Spleen (tissue), 13 donors: ENCODE data around the gene TBC1D25. TPM values are rescaled to one million over a fixed set of nuclear protein-coding genes. Genes with fewer than 3 reads are reported as not detected.
A peak's percentile ranks its signal among the peaks of the same experiment; 100 is the strongest.

Experiments used
- DNase-seq: peaks from one replicate; pipeline ENCODE4 v3.0.0-alpha.2; 2020
- H3K27ac ChIP-seq, 8 donors: fragments of 200-600 bp; sonication (generic) in 7 of 8; 1 replicate in 4 of 8; 2 replicates in 4 of 8; pipeline versions ENCODE4 v1.5.0 to v1.8.0; 2016 to 2021; ENCODE audit warnings: inconsistent platforms in 4 of 8, mild to moderate bottlenecking in 4 of 8, moderate library complexity in 1 of 8
- H3K27me3 ChIP-seq, 7 donors: fragments of 200-600 bp; sonication (generic) in 6 of 7; replicated peaks in 1 of 7; 1 replicate in 4 of 7; 2 replicates in 3 of 7; pipeline versions ENCODE4 v1.5.0 to v1.8.0; 2016 to 2021; ENCODE audit warnings: inconsistent platforms in 3 of 7, mild to moderate bottlenecking in 1 of 7
- H3K36me3 ChIP-seq, 6 donors: fragments of 200-600 bp; sonication (generic) in 5 of 6; 1 replicate in 4 of 6; 2 replicates in 2 of 6; pipeline versions ENCODE4 v1.5.0 to v1.8.0; 2016 to 2021; ENCODE audit warnings: inconsistent platforms in 2 of 6
- H3K4me1 ChIP-seq, 6 donors: fragments of 200-600 bp; sonication (generic) in 5 of 6; 1 replicate in 3 of 6; 2 replicates in 3 of 6; pipeline versions ENCODE4 v1.5.0 to v1.8.0; 2016 to 2021; ENCODE audit warnings: inconsistent platforms in 3 of 6
- H3K4me3 ChIP-seq, 8 donors: fragments of 200-600 bp; sonication (generic) in 7 of 8; 1 replicate in 4 of 8; 2 replicates in 4 of 8; pipeline versions ENCODE4 v1.5.0 to v1.8.0; 2016 to 2021; ENCODE audit warnings: inconsistent platforms in 4 of 8, mild to moderate bottlenecking in 4 of 8, moderate library complexity in 2 of 8
- H3K9me3 ChIP-seq, 8 donors: fragments of 200-600 bp; sonication (generic) in 7 of 8; 1 replicate in 4 of 8; 2 replicates in 4 of 8; pipeline versions ENCODE4 v1.5.0 to v1.8.0; 2016 to 2021; ENCODE audit warnings: inconsistent platforms in 4 of 8
- POLR2A ChIP-seq, 3 donors: fragments of 450-650 bp; IDR thresholded peaks; one replicate each; pipeline ENCODE4 v1.5.1; 2017; ENCODE audit warnings: antibody characterized with exemption in 3 of 3, mild to moderate bottlenecking in 1 of 3
- POLR2AphosphoS5 ChIP-seq, 3 donors: sonication (generic); formaldehyde crosslinking; IDR thresholded peaks; one replicate each; pipeline ENCODE4 v1.5.1; 2017; ENCODE audit warnings: antibody characterized with exemption in 3 of 3
- WGBS, 5 donors: extraction: QIAGEN DNeasy Blood & Tissue Kit in 3 of 5; methylation state at CpG; one replicate each; pipeline versions ENCODE4 v1.1.5 to v1.1.7; 2013 to 2018; 5-methylcytosine and 5-hydroxymethylcytosine counted together
- intact Hi-C: fragments of 100-400 bp; cut with DNase I; formaldehyde crosslinking; loops from one replicate; pipeline ENCODE4 v1.15.0; 2023; ENCODE audit warnings: low total_unique reads
- long read RNA-seq, 2 donors: transcript quantifications; one replicate each; lab custom pipeline, GENCODE V29; 2026
- polyA plus RNA-seq, 3 donors: library from polyadenylated mRNA; stranded (reverse); fragments of 200-250 nt; gene quantifications; one replicate each; pipeline ENCODE4 v1.2.1, GENCODE V29; 2013
- total RNA-seq, 7 donors: library from RNA; depleted of rRNA in 3 of 7; stranded (reverse); fragments of >200 nt in 3 of 7; fragmentation: NEBNext Ultra II Directional in 4 of 7; extraction: Animal tissue kit (Norgen Biotek cat#: 25700) in 4 of 7; gene quantifications; one replicate each; pipeline versions ENCODE4 v1.1.0 to v1.2.1, GENCODE V29; 2016 to 2021
- TF ChIP-seq, protein P1 (sequence below), 11 experiments: fragments of 200-600 bp in 7 of 11; fragments of 450-650 bp in 4 of 11; sonication (generic) in 4 of 11; IDR thresholded peaks in 8 of 11; conservative IDR thresholded peaks in 3 of 11; 1 replicate in 7 of 11; 2 replicates in 4 of 11; pipeline versions ENCODE4 v1.4.0 to v1.8.0; 2016 to 2021; ENCODE audit warnings: antibody characterized with exemption in 11 of 11, inconsistent platforms in 4 of 11, mild to moderate bottlenecking in 1 of 11
- donor health status: healthy with polysubstance abuse.
- donor health status: DM: no; HTN: no; CAD: no; lungs with moderate emphysema.
- donor health status: DM: no; HTN: no; CAD: no.
- donor health status: Bipolar disorder and iron deficiency.
- donor health status: healthy.
- donor health status: DM: no; HTN: no; CAD: no.
- donor health status: DM: yes; HTN: yes; CAD: no.

The TBC1D25 gene, protein sequence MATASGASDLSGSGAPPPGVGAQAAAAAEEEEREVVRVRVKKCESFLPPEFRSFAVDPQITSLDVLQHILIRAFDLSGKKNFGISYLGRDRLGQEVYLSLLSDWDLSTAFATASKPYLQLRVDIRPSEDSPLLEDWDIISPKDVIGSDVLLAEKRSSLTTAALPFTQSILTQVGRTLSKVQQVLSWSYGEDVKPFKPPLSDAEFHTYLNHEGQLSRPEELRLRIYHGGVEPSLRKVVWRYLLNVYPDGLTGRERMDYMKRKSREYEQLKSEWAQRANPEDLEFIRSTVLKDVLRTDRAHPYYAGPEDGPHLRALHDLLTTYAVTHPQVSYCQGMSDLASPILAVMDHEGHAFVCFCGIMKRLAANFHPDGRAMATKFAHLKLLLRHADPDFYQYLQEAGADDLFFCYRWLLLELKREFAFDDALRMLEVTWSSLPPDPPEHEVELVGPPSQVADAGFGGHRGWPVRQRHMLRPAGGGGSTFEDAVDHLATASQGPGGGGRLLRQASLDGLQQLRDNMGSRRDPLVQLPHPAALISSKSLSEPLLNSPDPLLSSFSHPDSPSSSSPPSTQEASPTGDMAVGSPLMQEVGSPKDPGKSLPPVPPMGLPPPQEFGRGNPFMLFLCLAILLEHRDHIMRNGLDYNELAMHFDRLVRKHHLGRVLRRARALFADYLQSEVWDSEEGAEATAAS
- total RNA-seq (10 to 100 TPM; 12.4 to 19.1 (median 16.2) TPM), polyA plus RNA-seq (1 to 10 TPM; 4.0 to 8.3 (median 6.1) TPM)
- long read RNA-seq, donor 1, full-length matches to known transcripts = 4 of 4 reads
- long read RNA-seq, donor 1, partial matches to known transcripts = 0 of 4 reads
- long read RNA-seq, donor 1, other reads (novel, unspliced or antisense) = 0 of 4 reads
- long read RNA-seq, donor 2 = 0 reads

DNA sequence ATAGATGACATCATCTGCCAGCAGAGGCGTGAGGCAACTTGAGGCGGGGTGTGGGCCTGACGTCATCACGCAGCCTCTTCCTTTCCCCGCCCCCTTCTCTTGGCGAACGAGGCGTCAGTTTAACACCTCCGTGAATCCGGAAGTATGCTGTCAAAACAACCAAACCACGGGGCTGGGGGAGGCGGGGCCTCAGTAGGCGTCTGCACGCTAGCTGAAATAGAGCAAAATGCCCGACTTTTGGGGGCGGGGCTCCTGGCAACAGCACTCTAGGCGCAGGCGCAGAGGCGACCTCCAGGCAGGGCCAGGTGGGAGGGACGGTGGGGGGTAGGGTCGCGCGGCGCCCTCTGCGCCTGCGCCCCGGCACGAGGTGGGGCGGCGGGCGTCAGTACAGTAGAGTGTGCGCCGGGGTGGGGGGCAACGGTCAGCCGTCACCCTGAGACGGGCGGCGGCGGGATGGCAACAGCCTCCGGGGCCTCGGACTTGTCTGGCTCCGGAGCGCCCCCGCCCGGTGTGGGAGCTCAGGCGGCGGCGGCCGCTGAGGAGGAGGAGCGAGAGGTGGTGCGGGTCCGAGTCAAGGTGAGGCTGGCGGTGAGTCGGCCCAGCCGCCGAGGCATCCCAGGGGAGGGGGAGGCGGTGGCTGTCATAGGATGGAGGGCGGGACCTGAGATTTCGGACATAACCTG, at the start of gene TBC1D25:
Gene TBC1D25, plus strand, starts transcription at position 370 of the 683 bp plus-strand sequence. Its CDS starts 84 bp downstream, at position 454.
- Histone ChIP-seq H3K4me3 (peak within 1 kb of the TSS; percentile 41 to 75 (median 54)), H3K9me3 (no peaks in the 10 kb centered on the region), H3K27me3 (no peaks in the 10 kb centered on the region), H3K4me1 (peaks cover 0 to 18% (median 13%) of the 10 kb centered on the region in 6 donors), H3K27ac (peak within 1 kb of the TSS; percentile 77 to 96 (median 92)), H3K36me3 (peaks cover 0 to 26% (median 0%) of the 10 kb centered on the region in 6 donors)
- DNase-seq = peak; percentile 98
- intact Hi-C loops = no loop called here
- TF ChIP-seq POLR2AphosphoS5 (IDR thresholded peaks at IDR 0.05) (peak; percentile 79 to 90 (median 83)), POLR2A (IDR thresholded peaks at IDR 0.05) (no peak)
- TF ChIP-seq, protein P1, sequence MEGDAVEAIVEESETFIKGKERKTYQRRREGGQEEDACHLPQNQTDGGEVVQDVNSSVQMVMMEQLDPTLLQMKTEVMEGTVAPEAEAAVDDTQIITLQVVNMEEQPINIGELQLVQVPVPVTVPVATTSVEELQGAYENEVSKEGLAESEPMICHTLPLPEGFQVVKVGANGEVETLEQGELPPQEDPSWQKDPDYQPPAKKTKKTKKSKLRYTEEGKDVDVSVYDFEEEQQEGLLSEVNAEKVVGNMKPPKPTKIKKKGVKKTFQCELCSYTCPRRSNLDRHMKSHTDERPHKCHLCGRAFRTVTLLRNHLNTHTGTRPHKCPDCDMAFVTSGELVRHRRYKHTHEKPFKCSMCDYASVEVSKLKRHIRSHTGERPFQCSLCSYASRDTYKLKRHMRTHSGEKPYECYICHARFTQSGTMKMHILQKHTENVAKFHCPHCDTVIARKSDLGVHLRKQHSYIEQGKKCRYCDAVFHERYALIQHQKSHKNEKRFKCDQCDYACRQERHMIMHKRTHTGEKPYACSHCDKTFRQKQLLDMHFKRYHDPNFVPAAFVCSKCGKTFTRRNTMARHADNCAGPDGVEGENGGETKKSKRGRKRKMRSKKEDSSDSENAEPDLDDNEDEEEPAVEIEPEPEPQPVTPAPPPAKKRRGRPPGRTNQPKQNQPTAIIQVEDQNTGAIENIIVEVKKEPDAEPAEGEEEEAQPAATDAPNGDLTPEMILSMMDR (IDR thresholded peaks at IDR 0.05 in 8 of 11, conservative IDR thresholded peaks at IDR 0.05 in 3 of 11) = peak in 10 of 11 experiments; percentile 14 to 69 (median 42)
- 0 to 59% (median 5%) methylated on average over 37 to 59 of the region's 59 CpGs for whole genome bisulfite sequencing, 5 donors

DNA sequence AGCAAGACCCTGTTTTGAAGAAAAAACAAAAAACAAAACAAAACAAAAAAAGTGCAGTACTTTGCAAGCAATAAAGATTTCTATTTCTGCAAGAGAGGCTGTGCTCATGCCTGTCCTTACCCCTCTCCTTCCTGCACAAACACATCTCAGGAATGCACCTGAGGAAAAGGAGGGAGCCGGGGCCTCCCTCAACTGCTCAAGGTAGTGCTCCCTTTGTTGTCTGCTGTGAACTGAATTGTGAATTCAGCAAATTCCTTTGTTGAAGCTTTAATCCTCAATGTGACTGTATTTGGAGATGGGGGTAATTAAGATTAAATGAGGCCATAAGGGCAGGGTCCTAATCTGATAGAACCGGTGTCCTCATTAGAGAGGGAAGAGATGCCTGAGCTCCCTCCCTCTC, 49.6 kb upstream of the TBC1D25 start:
- H3K36me3 ChIP-seq = peaks cover 0 to 19% (median 2%) of the 10 kb centered on the region in 6 donors
- no peak for DNase-seq
- WGBS, 5 donors = 76 to 100% (median 82%) methylated on average over 2 of the region's 2 CpGs
- H3K9me3 ChIP-seq = no peaks in the 10 kb centered on the region
- intact Hi-C loops = no loop called here
- no peaks in the 10 kb centered on the region for H3K4me1 ChIP-seq
- H3K27ac ChIP-seq = no peak overlapping the region
- TF ChIP-seq, protein P1 (IDR thresholded peaks at IDR 0.05 in 8 of 11, conservative IDR thresholded peaks at IDR 0.05 in 3 of 11) = no peak
- TF ChIP-seq POLR2A (IDR thresholded peaks at IDR 0.05) (no peak), POLR2AphosphoS5 (IDR thresholded peaks at IDR 0.05) (no peak)
- H3K4me3 ChIP-seq = no peak overlapping the region
- H3K27me3 ChIP-seq = no peaks in the 10 kb centered on the region

DNA sequence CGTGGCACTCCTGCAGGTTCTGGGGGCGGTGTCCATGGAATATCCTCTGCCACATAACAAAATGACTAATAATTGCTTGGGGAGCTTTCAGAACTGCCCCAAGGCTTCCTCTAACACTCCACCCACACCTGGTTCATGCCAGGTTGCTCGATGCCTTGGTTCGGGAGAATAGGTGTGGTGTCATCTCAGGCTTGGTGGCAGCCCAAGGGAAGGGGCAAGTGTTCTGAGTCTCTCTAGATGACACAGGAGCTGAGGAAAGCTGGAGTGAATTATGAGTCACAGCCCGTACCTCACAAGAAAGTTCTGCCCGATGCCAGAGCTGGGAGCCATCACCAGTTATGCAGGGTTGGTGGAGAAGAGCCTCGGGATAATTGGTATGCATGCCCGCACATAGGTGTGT, 48.9 kb upstream of the TBC1D25 start:
- Histone ChIP-seq H3K4me3 (no peak overlapping the region), H3K27me3 (no peaks in the 10 kb centered on the region), H3K4me1 (no peaks in the 10 kb centered on the region), H3K36me3 (peaks cover 0 to 11% (median 0%) of the 10 kb centered on the region in 6 donors), H3K9me3 (no peaks in the 10 kb centered on the region), H3K27ac (no peak overlapping the region)
- intact Hi-C loops = no loop called here
- no peak for DNase-seq
- TF ChIP-seq POLR2A (IDR thresholded peaks at IDR 0.05) = no peak
- TF ChIP-seq POLR2AphosphoS5 (IDR thresholded peaks at IDR 0.05) = no peak
- TF ChIP-seq, protein P1 (IDR thresholded peaks at IDR 0.05 in 8 of 11, conservative IDR thresholded peaks at IDR 0.05 in 3 of 11) = no peak
- 72 to 90% (median 85%) methylated on average over 7 to 8 of the region's 8 CpGs for WGBS, 5 donors
